Skeletal muscle tissue (tissue), 4 donors: ENCODE data around the gene SFT2D1. TPM values are rescaled to one million over a fixed set of nuclear protein-coding genes. Genes with fewer than 3 reads are reported as not detected.

Experiments
- H3K27ac ChIP-seq: one replicate; pipeline ENCODE4 v1.7.0; 2013; ENCODE audit warnings: mild to moderate bottlenecking, low read depth, low read length, inconsistent platforms
- H3K27me3 ChIP-seq, 3 donors: one replicate each; pipeline ENCODE4 v1.7.0; 2013; ENCODE audit warnings: low read length in 3 of 3; ENCODE audit not compliant: control insufficient read depth in 3 of 3, insufficient read depth in 3 of 3
- H3K36me3 ChIP-seq, 3 donors: one replicate each; pipeline ENCODE4 v1.7.0; 2013; ENCODE audit warnings: low read length in 3 of 3; ENCODE audit not compliant: control insufficient read depth in 3 of 3, insufficient read depth in 3 of 3
- H3K4me1 ChIP-seq, 3 donors: one replicate each; pipeline ENCODE4 v1.7.0; 2013; ENCODE audit warnings: low read length in 3 of 3, mild to moderate bottlenecking in 3 of 3; ENCODE audit not compliant: control insufficient read depth in 3 of 3, insufficient read depth in 3 of 3
- H3K4me3 ChIP-seq, 3 donors: one replicate each; pipeline ENCODE4 v1.7.0; 2013; ENCODE audit warnings: low read length in 3 of 3
- H3K9ac ChIP-seq, 3 donors: one replicate each; pipeline ENCODE4 v1.7.0; 2013; ENCODE audit warnings: low read length in 3 of 3, mild to moderate bottlenecking in 3 of 3, moderate library complexity in 2 of 3, low read depth in 1 of 3
- H3K9me3 ChIP-seq, 3 donors: one replicate each; pipeline ENCODE4 v1.7.0; 2013; ENCODE audit warnings: low read length in 3 of 3; ENCODE audit not compliant: control insufficient read depth in 3 of 3
- total RNA-seq: library from RNA; depleted of rRNA; stranded (reverse); fragments of >200 nt; gene quantifications from one replicate; pipeline ENCODE4 v1.2.3, GENCODE V29; 2014
- donor health status: Osteomylitis.

SFT2D1 gene
- total RNA-seq, 1 donor from 2014 or later = 20.9 TPM

DNA sequence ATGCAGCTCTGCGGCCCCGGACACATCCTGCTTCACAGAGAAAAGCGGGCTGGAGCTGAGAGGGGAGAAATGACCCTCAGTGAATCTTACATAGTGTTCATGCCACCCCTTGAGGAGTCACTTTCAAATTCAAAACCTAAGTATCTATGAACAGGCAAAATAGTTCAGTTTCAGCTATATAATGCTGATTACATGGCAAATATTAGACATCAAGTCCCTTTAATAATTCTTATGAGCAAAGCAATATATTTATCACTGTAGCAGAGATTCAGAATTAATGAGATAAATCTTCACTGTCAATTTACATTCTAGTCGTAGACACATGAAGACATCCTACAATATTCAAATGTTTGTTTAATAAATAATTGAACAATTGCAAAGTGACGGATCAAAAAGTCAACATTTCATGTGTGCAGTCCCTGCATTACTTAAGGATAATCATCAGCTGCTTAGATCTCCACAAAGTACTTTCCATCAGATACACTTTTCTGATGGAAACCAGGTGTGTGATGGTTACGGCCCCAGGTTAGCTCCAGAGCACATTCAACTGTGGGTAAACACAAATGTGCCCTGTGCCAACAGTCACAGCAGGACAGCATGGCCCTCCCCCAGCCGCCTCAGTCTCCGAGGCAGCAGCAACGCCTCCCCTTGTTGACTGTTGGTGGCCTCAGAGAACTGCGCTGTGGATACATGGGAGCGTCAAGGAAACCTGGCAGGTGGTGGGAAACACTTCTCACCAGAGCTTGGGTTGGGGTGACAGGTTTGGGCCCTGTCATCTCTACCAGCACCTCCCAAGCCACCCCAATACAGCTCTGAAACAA is 33.4 kb downstream of the SFT2D1 start:
- Histone ChIP-seq H3K27me3 (peaks cover 26 to 54% (median 35%) of the 10 kb centered on the region in 3 donors), H3K4me3 (peak overlapping the region in 1 of 3 donors; percentile 54), H3K9ac (peak overlapping the region in 2 of 3 donors; percentile 20 to 34), H3K4me1 (peaks cover 0 to 4% (median 2%) of the 10 kb centered on the region in 3 donors), H3K27ac (no peak overlapping the region), H3K36me3 (no peaks in the 10 kb centered on the region), H3K9me3 (no peaks in the 10 kb centered on the region)

DNA sequence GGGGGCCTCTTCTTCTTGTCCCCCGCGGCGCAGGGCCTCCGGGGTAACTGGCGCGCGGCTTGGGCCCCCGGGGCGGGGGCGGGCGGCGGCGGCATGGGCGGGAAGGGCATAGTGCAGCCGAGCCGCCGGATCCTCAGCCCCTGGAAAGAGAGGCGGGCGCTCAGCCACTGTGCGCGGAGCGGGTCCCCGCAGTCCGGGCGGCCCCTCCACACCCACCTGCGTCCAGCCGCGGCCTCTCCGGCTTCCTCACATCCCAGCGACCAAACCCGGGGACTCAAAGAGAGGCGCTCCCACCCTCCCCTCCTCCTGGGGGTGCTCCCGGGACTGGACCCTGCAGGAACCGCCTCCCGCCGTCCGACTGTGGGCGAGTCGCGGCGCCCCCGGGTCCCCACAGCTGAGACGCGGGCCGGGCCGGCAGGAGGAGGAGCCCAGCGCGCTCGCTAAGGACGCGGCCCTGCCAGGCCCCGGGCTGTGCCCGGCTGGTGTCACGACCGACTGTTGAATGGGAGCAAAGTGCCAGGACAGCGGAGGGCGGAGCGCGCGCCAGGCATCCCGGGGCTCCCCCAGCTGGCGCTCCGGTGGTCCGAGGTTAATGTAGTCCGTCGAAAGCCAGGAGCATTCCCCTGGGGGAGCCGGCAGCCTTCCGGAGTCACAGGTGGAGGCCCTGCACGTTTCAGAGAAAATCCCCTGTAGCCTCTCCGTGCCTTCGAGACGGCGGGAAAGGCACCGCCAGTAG is 34.1 kb downstream of the SFT2D1 start, which contains the start of gene PRR18:
Gene PRR18 (minus strand): TSS at position 360 of the 736 bp plus-strand sequence. CDS start 250 bp downstream, at position 110.
- Histone ChIP-seq H3K27me3 (peaks cover 26 to 55% (median 35%) of the 10 kb centered on the region in 3 donors), H3K4me1 (peaks cover 0 to 4% (median 2%) of the 10 kb centered on the region in 3 donors), H3K36me3 (no peaks in the 10 kb centered on the region), H3K9ac (peak within 1 kb of the TSS; percentile 20 to 54 (median 50)), H3K9me3 (no peaks in the 10 kb centered on the region), H3K4me3 (peak within 1 kb of the TSS in 2 of 3 donors; percentile 49 to 54), H3K27ac (no peak within 1 kb of the TSS)

DNA sequence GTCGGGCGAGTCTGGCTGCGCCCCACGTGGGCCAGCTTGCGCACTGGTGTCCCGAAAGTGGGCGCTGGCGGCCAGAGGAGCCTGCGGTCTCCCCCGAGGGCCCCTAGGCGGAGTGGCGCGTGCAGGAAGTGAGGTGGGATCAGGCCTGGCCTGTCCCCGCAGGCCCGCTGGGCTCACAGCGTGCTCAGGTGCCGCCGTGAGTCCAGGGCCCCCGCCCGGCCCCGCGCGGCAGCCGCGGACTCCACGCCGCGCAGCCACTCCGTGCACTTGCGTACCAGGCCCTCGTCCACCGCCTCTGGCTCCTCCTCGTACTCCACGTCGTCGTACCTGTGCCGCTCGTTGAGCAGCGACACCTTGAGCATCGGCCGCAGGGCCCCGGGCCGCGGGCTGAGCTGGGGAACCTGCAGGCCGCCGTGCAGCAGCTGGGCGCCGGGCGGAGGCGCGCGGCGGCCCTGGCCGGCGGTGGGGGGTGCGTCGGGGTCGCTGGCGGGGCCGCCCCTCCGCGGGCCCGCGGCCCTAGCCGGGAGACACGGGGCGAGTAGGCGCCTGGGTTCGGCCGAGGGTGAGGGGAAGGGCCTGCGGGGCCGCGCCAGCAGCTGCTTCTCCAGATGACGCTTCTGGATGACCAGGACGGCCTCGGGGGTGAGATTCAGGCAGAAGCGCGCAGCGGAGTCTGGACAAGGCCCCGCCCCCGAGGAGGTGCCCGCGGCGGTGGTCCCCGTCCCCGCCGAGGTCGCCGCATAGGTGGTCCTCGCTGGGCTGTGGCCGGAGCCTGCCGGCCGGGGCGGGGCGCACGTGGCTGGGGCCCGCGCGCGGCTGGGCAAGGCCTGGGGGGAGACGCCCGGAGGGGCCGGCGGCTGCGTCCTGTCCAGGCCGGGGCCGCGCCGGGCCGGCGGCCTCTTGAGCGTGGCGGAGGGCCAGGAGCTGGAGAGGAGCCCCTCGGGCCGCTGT is 35.0 kb downstream of the SFT2D1 start:
- peaks cover 26 to 59% (median 37%) of the 10 kb centered on the region in 3 donors for H3K27me3 ChIP-seq
- no peaks in the 10 kb centered on the region for H3K36me3 ChIP-seq
- H3K4me1 ChIP-seq = peaks cover 0 to 4% (median 2%) of the 10 kb centered on the region in 3 donors
- peak overlapping the region in 1 of 3 donors; percentile 40 for H3K9ac ChIP-seq
- H3K9me3 ChIP-seq = no peaks in the 10 kb centered on the region
- H3K27ac ChIP-seq = no peak overlapping the region
- peak overlapping the region in 2 of 3 donors; percentile 22 to 54 for H3K4me3 ChIP-seq

DNA sequence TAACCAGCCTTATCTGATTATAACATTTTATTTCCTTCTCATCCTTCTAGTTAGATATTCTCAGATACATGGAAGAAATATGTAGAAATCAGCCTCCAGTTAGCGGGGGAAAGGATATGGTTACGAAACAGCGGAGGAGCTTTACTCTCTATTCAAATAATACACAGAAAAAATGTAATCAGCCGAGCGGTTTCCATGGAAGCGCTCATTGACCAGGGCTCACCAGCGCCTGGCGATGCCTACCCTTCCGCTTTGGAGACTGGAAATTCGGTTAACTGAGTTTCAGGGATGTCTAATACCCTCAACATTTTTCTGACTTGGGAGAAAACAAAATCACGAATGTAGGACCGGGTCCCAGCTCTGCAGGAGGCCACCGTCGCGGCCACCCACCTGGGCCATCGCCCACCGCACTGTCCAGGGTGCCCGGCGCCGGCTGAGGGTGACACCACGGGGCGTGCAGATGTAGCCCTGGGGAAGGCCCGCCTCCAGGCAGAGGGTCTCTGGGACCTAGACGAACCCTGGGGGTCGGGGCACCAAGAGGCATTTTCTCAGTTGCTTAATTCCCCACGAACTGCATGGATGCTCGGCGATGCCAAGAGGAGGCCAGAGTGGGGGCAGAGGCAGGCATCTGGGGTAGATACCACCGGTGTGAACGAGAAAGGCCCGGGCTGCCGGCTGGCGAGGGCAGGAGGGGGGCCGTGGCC is 35.8 kb downstream of the SFT2D1 start:
- peaks cover 0 to 4% (median 2%) of the 10 kb centered on the region in 3 donors for H3K4me1 ChIP-seq
- peaks cover 26 to 62% (median 41%) of the 10 kb centered on the region in 3 donors for H3K27me3 ChIP-seq
- no peak overlapping the region for H3K4me3 ChIP-seq
- H3K36me3 ChIP-seq = no peaks in the 10 kb centered on the region
- H3K27ac ChIP-seq = no peak overlapping the region
- no peak overlapping the region for H3K9ac ChIP-seq
- no peaks in the 10 kb centered on the region for H3K9me3 ChIP-seq

DNA sequence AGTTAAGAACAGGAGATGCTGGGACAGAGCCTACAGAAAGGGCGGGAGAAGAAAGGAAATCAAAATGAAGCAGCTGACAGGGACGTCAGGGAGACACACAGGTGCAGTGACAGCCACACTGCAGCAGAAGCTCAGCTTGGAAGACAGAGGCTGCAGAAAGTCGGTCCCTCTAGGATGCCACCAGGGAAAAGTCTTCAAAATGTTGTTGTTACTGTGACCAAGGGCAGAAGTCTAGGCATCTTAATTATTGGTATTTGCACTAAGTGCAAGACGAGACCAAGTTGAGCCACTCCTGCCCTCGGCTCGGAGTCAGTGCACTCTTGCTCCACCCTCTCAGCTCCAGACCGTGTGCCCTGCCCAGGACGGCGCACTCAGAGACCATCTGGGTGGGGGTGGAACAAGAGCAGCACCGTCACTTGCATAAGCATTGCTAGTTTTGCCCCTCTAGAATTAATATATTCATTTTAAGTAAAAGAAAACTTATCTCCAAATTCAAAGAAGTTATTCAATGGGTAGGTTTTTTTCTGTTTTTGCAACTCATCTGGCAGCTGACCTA is 36.7 kb downstream of the SFT2D1 start:
- H3K27ac ChIP-seq = no peak overlapping the region
- no peak overlapping the region for H3K4me3 ChIP-seq
- H3K9me3 ChIP-seq = no peaks in the 10 kb centered on the region
- no peaks in the 10 kb centered on the region for H3K36me3 ChIP-seq
- H3K27me3 ChIP-seq = peaks cover 26 to 60% (median 41%) of the 10 kb centered on the region in 3 donors
- peaks cover 0 to 4% (median 2%) of the 10 kb centered on the region in 3 donors for H3K4me1 ChIP-seq
- H3K9ac ChIP-seq = no peak overlapping the region

DNA sequence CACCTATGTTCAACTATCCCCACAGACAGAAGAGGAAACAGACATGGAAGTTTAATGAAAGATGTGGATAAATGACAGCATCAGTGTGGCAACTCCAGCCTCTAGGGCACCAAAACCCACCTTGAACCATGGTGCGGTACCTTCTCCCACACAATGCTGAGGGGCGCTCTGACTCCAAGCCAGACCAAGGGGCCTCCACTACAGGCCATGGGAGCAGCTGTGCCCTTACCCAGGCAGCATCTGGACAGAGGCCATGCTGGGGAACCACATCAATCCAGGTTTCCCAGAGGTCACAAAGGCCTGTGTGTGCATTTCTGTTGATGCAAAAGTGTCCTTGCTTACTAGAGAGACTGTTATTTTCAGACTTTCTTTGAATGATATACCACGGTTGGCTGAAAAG is 38.2 kb downstream of the SFT2D1 start:
- H3K36me3 ChIP-seq = no peaks in the 10 kb centered on the region
- H3K27me3 ChIP-seq = peaks cover 20 to 48% (median 35%) of the 10 kb centered on the region in 3 donors
- no peaks in the 10 kb centered on the region for H3K9me3 ChIP-seq
- H3K4me3 ChIP-seq = no peak overlapping the region
- H3K27ac ChIP-seq = no peak overlapping the region
- H3K4me1 ChIP-seq = peaks cover 0 to 4% (median 2%) of the 10 kb centered on the region in 3 donors
- H3K9ac ChIP-seq = no peak overlapping the region

DNA sequence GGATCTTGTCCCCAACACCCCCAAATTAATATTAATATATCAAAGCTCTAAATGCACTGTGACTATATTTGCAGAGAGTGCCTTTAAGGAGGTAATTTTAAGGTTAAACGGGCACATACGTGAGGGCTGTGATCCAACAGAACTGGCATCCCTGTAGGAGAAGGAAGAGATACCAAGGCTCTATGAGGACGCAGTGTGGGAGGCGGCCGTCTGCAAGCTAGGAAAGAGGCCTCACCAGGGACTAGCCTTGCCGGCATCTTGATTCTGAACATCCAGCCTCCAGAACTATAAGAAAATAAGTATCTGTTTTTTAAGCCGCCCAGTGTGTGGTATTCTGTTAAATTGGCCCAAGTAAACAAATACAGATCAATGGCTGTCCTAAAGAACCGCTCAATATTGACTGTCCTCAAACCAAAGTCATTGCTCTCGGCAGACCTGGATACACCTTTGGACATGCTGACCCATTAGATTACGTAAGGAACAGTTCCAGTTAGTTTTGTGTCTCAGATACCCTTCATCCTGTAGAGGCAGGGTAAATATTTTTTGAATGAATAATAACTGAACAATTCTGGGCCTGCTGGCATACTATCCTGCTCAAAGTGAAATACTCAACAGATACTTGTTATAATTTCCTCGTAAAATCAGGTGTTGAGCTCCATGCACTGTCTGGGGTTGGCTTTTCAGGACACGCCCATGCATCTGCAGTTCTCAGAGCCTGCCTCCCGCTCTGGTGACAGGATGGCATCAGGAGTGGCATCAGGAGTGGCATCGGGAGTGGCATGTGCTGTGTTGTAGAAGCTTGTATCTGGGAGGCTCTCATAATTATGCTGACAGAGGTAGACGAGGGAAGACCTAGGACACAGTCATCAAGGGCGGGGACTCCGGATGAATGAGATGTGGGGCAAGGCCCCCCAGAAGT is 40.5 kb downstream of the SFT2D1 start:
- Histone ChIP-seq H3K27ac (no peak overlapping the region), H3K27me3 (peaks cover 6 to 42% (median 21%) of the 10 kb centered on the region in 3 donors), H3K9me3 (no peaks in the 10 kb centered on the region), H3K4me1 (no peaks in the 10 kb centered on the region), H3K36me3 (no peaks in the 10 kb centered on the region), H3K4me3 (no peak overlapping the region), H3K9ac (no peak overlapping the region)

DNA sequence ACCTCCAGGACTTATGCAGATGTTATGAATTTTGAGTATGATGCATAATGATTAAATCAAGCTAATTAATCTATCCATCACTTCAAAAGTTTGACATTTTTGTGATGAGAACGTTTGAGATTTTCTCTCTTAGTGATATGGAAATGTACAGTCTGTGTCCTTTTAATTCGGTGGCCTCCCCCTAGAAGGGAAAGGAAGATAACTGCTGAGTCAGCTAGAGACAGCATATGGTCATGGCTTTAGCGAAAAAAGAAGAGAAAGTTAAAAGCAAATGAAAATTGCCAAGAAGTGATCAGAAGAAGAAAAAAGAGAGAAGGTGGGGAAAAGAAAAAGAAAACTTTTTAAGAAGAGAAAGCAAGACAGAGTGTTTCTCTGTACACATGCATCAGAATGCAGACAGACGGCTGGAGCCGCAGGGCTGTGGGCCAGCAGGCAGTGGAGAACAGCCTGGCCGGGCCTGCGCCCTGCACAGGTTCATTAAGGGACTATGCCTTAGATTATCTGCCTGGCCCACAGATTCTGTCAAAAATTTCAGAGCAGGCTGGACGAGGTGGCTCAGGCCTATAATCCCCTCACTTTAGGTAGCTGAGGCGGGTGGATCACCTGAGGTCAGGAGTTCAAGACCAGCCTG is 41.9 kb downstream of the SFT2D1 start:
- Histone ChIP-seq H3K27ac (no peak overlapping the region), H3K36me3 (no peaks in the 10 kb centered on the region), H3K4me3 (no peak overlapping the region), H3K9me3 (no peaks in the 10 kb centered on the region), H3K9ac (no peak overlapping the region), H3K4me1 (no peaks in the 10 kb centered on the region), H3K27me3 (peaks cover under 1 to 35% (median 14%) of the 10 kb centered on the region in 3 donors)
